ENCODE results near the gene ZPR1.

DNA sequence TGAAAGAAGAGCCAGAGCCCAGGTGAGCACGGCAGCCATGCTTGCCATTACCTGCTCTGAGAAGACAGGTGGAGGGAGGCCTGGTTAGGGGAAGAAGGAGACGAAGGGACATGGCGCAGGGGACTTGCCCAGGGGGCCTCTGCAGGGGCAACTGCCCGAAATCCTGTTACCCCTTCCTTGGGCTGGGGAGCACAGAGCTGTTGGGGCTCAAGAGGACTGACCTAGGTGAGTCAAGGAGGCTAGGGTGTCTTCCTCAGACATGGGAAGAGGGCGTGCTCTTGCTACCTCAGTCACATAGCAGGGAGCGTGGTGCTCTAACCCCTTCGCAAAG is 4.0 kb upstream of the ZPR1 start, which contains the start of gene APOA5:
- TF ChIP-seq, protein P1, sequence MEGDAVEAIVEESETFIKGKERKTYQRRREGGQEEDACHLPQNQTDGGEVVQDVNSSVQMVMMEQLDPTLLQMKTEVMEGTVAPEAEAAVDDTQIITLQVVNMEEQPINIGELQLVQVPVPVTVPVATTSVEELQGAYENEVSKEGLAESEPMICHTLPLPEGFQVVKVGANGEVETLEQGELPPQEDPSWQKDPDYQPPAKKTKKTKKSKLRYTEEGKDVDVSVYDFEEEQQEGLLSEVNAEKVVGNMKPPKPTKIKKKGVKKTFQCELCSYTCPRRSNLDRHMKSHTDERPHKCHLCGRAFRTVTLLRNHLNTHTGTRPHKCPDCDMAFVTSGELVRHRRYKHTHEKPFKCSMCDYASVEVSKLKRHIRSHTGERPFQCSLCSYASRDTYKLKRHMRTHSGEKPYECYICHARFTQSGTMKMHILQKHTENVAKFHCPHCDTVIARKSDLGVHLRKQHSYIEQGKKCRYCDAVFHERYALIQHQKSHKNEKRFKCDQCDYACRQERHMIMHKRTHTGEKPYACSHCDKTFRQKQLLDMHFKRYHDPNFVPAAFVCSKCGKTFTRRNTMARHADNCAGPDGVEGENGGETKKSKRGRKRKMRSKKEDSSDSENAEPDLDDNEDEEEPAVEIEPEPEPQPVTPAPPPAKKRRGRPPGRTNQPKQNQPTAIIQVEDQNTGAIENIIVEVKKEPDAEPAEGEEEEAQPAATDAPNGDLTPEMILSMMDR (IDR thresholded peaks at IDR 0.05) = no peak
- TF ChIP-seq POLR2AphosphoS5 (IDR thresholded peaks at IDR 0.05) = no peak
